ENCODE measurements around the gene INSL3.

- TF ChIP-seq EZH2 (IDR thresholded peaks at IDR 0.05; ENCODE audit: insufficient read depth, low read length) = no peak
- no peak for TF ChIP-seq CTCF (IDR thresholded peaks at IDR 0.05; ENCODE audit: insufficient read depth, low read depth, low read length)
Observed at GRCh38 chr19:17830567-17831418, 9.5 kb upstream of the INSL3 start.

Data from astrocyte (in vitro differentiated cells and primary cell).